Measurements from ENCODE around the gene FXYD4. TPM values are rescaled to one million over a fixed set of nuclear protein-coding genes. Genes with fewer than 3 reads are reported as not detected.
"Not testable (repeated sequence)": the region's sequence is repeated elsewhere in the genome, so short reads cannot be mapped to it uniquely, and the experiment has no call there.

Gene FXYD4
- total RNA-seq, 2 experiments from 2014 or later = not detected

- ChIA-PET CTCF (interaction anchor here (1.1 kb wide), 1 partner anchor 8 kb away, joined by 3 read pairs; no protein-coding TSS in a partner anchor), POLR2A (interaction anchor here (1.3 kb wide), 1 partner anchor 18 kb away, joined by 4 read pairs; no protein-coding TSS in a partner anchor)
These were observed 18.4 kb downstream of the FXYD4 start for GRCh38 chr10:43389867-43390266.

DNA sequence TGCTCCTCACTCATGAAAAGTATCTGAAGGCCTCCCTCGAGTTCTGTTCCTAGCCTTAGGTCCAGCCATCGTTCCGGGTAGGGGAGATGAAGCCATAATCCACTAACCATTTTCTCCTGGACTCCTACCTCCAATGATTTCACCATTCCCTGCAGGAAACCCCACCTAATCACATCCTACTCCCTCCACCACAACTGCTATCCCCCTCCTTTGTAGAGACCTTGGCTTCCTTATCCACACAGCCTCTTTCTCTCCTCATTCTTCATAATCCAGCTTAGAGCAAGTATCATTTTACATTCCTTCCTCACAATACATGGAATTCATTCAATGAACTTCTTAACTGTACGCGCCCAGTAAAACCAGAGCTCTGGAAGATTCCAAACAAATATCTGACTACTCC, 18.9 kb downstream of the FXYD4 start:
- CTCF ChIA-PET = interaction anchor here (1.1 kb wide), 1 partner anchor 8 kb away, joined by 3 read pairs; no protein-coding TSS in a partner anchor
- POLR2A ChIA-PET = interaction anchor here (0.7 to 1.3 kb wide), 3 partner anchors 9 to 17 kb away, joined by 3 to 5 read pairs (median 4); no protein-coding TSS in a partner anchor

DNA sequence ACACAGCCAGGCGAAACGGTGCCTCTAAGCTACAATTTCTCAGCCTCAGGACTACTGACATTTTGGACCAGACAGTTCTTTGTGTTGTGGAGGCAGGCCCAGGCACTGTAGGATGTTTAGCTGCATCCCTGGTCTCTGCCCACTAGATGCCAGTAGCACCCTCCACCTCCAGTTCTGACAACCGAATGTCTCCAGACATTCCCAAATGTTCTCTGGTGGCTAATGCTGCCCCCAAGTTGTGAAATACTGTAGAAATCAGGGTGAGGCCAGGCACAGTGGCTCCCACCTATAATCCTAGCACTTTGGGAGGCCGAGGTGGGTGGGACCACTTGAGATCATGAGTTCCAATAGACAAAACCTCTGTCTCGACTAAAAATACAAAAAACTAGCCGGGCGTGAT, 19.3 kb downstream of the FXYD4 start:
- CTCF ChIA-PET = interaction anchor here (1.1 kb wide), 1 partner anchor 9 kb away, joined by 3 read pairs; no protein-coding TSS in a partner anchor
- POLR2A ChIA-PET = interaction anchor here (0.7 to 1.3 kb wide), 3 partner anchors 9 to 17 kb away, joined by 3 to 5 read pairs (median 4); no protein-coding TSS in a partner anchor

GRCh38 chr10:43391496-43391895, 20.1 kb downstream of the FXYD4 start:
- CTCF ChIA-PET = no interaction called here

DNA sequence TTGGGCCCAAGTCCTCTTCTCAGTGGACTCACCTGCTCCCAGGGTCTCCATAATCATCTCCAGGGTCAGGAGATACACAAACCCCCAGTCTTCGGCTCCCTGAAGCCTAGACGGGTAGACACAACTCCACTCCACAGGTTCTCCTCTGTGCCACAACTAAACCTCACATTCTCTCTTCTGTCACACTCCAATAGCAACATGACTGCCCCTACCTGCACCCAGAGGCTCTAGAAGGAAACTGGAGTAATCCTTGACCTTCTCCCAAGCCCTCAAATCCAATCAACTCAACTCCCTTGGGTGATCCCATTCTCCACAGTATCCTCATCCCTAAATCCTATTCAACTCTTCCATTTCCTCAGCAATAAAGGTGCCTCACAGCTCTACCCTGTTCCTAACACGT, 21.3 kb downstream of the FXYD4 start:
- POLR2A ChIA-PET = interaction anchor here (0.7 kb wide), 1 partner anchor 51 kb away, joined by 5 read pairs; no protein-coding TSS in a partner anchor
- CTCF ChIA-PET = no interaction called here

More at GRCh38 chr10:43391496-43391895, 20.1 kb downstream of the FXYD4 start:
- POLR2A ChIA-PET = interaction anchor here (1.2 kb wide), 1 partner anchor 12 kb away, joined by 3 read pairs; no protein-coding TSS in a partner anchor

- CTCF ChIA-PET = not testable (repeated sequence)
- POLR2A ChIA-PET = interaction anchor here (0.7 to 3.1 kb wide), 3 partner anchors 12 to 51 kb away, joined by 4 to 16 read pairs (median 5); no protein-coding TSS in a partner anchor
These were observed 21.8 kb downstream of the FXYD4 start for GRCh38 chr10:43393186-43393585.

DNA sequence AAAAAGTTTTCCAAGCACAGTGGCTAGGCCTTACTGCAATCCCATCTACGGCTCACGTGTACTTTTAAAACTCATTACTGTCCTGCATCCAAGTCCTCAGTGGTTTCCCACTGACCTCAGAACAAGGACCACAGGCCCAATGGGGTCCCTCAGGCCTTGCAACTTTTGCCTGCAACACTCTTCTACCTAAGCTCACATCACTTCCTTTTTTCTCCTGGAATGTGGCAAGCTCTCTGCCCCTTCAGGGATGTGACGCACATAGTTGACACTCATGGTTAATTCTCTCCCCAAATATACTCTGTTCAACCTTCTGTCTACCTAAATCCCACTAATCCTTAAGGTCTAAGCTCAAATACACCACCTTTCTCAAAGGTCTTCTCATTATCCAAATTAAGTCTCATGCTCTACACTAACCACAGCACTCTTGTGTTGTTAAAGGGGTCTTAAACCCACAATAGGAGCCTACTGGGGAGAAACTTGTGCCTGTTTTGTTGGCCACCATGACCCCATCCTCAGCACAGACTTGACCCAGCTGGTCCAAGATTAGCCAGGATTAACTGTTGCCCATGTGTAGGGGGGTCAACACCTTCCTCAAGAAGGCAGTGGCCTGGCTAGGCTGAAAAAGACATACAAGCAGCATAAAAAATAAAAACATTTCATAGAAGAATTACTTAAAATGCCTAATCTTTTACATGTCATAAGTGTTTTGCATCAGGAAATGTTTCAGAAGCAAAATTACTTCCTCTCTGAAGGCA, 22.3 kb downstream of the FXYD4 start:
- ChIA-PET POLR2A (interaction anchor here (0.6 to 3.1 kb wide), 4 partner anchors 9 to 50 kb away, joined by 3 to 16 read pairs (median 4); no protein-coding TSS in a partner anchor), CTCF (no interaction called here)

DNA sequence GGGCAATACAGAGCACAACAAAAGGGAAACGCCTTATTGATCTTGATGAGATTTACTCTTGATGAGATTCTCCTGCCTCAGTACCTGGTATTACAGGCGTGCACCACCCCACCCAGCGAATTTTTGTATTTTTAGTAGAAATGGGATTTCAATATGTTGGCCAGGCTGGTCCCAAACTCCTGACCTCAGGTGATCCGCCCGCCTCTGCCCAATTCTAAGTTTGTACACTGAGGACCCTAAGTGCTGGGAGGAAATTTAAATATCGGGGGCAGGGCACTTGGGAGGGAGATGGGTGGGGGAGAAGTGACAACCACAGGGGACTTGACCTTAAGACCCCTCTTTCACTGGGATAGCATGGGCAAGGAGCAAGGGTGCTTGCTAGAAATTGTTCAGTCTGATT, 23.4 kb downstream of the FXYD4 start:
- ChIA-PET POLR2A (interaction anchor here (0.7 to 3.1 kb wide), 2 partner anchors 9 to 11 kb away, joined by 3 to 16 read pairs; no protein-coding TSS in a partner anchor), CTCF (no interaction called here)

DNA sequence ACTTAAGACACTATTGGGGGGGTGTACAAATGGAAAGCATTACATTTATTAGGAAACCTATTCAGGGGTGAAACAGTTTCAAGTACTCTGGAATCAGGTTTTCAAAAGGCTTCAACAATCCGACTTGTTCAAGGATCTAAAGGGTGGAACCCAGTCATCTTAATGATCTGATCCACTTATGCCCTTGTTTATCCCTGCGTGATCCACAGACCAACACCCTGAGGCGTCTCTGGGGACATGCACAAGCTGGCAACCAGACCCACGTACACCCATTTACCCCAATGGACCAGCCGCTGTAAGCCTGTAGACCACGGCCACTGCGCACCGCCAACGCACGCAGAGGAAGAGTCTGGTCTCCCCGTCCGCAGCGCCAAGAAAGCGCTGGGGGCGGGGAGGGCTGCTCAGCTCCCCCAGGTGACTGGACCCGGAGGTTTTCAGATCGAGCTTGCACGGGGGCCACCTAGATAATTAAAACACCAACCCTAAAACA, 24.2 kb downstream of the FXYD4 start:
- POLR2A ChIA-PET = interaction anchor here (0.6 to 3.7 kb wide), 9 partner anchors 8 to 57 kb away, joined by 3 to 52 read pairs (median 4); partner anchors contain the start of gene HNRNPF
- CTCF ChIA-PET = interaction anchor here (0.5 to 1.8 kb wide), 4 partner anchors 9 to 254 kb away, joined by 3 to 6 read pairs (median 4); no protein-coding TSS in a partner anchor

GRCh38 chr10:43396061-43396927, 24.9 kb downstream of the FXYD4 start:
- CTCF ChIA-PET = interaction anchor here (0.8 to 1.8 kb wide), 5 partner anchors 8 to 173 kb away, joined by 3 to 6 read pairs (median 3); no protein-coding TSS in a partner anchor

GRCh38 chr10:43396928-43397624, 25.6 kb downstream of the FXYD4 start:
- POLR2A ChIA-PET = interaction anchor here (1.0 to 3.7 kb wide), 7 partner anchors 8 to 55 kb away, joined by 3 to 52 read pairs (median 4); no protein-coding TSS in a partner anchor
- CTCF ChIA-PET = interaction anchor here (0.8 to 1.8 kb wide), 6 partner anchors 9 to 174 kb away, joined by 3 to 6 read pairs (median 4); no protein-coding TSS in a partner anchor

More at GRCh38 chr10:43396061-43396927, 24.9 kb downstream of the FXYD4 start:
- POLR2A ChIA-PET = interaction anchor here (0.6 to 3.7 kb wide), 9 partner anchors 8 to 56 kb away, joined by 3 to 52 read pairs (median 5); partner anchors contain the start of gene HNRNPF

DNA sequence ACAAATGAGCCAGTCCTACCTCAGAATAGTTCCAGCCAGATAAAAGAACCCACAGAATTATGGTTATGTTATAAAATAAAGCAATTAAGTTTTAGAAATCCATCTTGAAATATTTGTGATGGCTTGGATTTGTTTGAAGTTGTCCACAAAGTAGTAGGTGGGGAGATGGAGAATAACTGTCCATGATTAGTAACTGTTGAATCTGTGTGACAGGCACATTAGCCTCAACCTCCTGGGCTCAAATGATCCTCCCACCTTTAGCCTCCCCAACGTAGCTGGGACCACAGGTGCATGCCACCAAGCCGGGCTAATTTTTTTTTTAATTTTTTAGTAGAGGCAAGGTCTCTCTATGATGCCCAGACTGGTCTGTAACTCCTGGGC, 27.5 kb downstream of the FXYD4 start:
- CTCF ChIA-PET = interaction anchor here (1.6 kb wide), 1 partner anchor 8 kb away, joined by 4 read pairs; no protein-coding TSS in a partner anchor

GRCh38 chr10:43399320-43400310, 28.2 kb downstream of the FXYD4 start:
- CTCF ChIA-PET = interaction anchor here (1.6 to 1.8 kb wide), 2 partner anchors 8 to 17 kb away, joined by 4 to 5 read pairs; no protein-coding TSS in a partner anchor
- POLR2A ChIA-PET = interaction anchor here (0.5 to 1.8 kb wide), 6 partner anchors 8 to 261 kb away, joined by 3 to 10 read pairs (median 5); partner anchors contain the start of genes CSGALNACT2 and HNRNPF

More for the DNA sequence above, 27.5 kb downstream of the FXYD4 start:
- POLR2A ChIA-PET = interaction anchor here (1.3 to 3.7 kb wide), 5 partner anchors 9 to 261 kb away, joined by 3 to 52 read pairs (median 6); partner anchors contain the start of genes CSGALNACT2 and HNRNPF

- CTCF ChIA-PET = interaction anchor here (1.1 to 1.8 kb wide), 2 partner anchors 8 to 19 kb away, joined by 3 to 5 read pairs; partner anchors contain the start of gene HNRNPF
- POLR2A ChIA-PET = no interaction called here
These were observed 30.2 kb downstream of the FXYD4 start for GRCh38 chr10:43401627-43402026.

GRCh38 chr10:43402176-43402575, 30.7 kb downstream of the FXYD4 start:
- ChIA-PET POLR2A (no interaction called here), CTCF (interaction anchor here (1.1 kb wide), 1 partner anchor 7 kb away, joined by 3 read pairs; the partner anchor contains the start of gene HNRNPF)

DNA sequence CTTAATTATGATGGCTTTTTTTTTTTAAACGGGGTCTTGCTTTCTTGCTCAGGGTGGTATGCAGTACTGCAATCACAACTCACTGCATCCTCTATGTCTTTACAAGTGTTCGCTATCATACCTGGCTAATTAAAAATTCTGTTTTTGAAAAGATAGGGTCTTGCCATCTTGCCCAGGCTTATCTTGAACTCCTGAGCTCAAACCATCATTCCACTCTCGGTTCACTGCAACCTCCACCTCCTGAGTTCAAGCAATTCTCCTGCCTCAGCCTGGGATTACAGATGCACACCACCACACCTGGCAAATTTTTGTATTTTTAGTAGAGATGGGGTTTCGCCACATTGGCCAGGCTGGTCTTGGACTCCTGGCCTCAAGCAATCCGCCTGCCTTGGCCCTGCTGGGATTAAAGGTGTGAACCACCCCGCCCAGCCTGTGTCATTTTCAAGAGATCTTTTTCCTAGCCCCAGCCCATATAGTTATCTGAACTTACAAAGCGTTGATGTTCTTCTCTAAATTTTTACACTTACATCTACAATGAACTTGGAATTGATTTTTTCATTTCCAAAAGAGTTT, 31.5 kb downstream of the FXYD4 start:
- CTCF ChIA-PET = no interaction called here
- POLR2A ChIA-PET = interaction anchor here (0.6 to 0.8 kb wide), 3 partner anchors 8 to 12 kb away, joined by 3 read pairs; no protein-coding TSS in a partner anchor
